ENCODE measurements around the gene REG3G. TPM values are rescaled to one million over a fixed set of nuclear protein-coding genes. Genes with fewer than 3 reads are reported as not detected.

REG3G gene
- total RNA-seq, 2 donors from 2014 or later: not detected

- Histone ChIP-seq H3K36me3 (no peaks in the 10 kb centered on the region), H3K27ac (no peak overlapping the region), H3K4me3 (no peak overlapping the region), H3K9me3 (no peaks in the 10 kb centered on the region), H3K27me3 (replicated peaks; ENCODE audit: insufficient read depth) (no peaks in the 10 kb centered on the region), H3K4me1 (ENCODE audit: control insufficient read depth in 1 of 2, low read depth in 2 of 2) (no peaks in the 10 kb centered on the region)
- ATAC-seq (ENCODE audit: insufficient number of reproducible peaks, low FRiP score, low read depth) (no peak), DNase-seq (ENCODE audit: low spot score) (no peak)
- no peak for TF ChIP-seq CTCF (IDR thresholded peaks at IDR 0.05)
Measured at GRCh38 chr2:78980871-78981270, 44.6 kb upstream of the REG3G start.

- Histone ChIP-seq H3K4me1 (ENCODE audit: control insufficient read depth in 1 of 2, low read depth in 2 of 2) (no peaks in the 10 kb centered on the region), H3K36me3 (no peaks in the 10 kb centered on the region), H3K27me3 (replicated peaks; ENCODE audit: insufficient read depth) (no peaks in the 10 kb centered on the region), H3K4me3 (no peak overlapping the region), H3K27ac (no peak overlapping the region), H3K9me3 (no peaks in the 10 kb centered on the region)
- TF ChIP-seq CTCF (IDR thresholded peaks at IDR 0.05): no peak
- DNase-seq (ENCODE audit: low spot score) (no peak), ATAC-seq (ENCODE audit: insufficient number of reproducible peaks, low FRiP score, low read depth) (no peak)
Measured at GRCh38 chr2:78982638-78983330, 42.7 kb upstream of the REG3G start.

- no peak for DNase-seq (ENCODE audit: low spot score)
- Histone ChIP-seq H3K27ac (no peak overlapping the region), H3K36me3 (no peaks in the 10 kb centered on the region), H3K4me3 (no peak overlapping the region), H3K4me1 (ENCODE audit: control insufficient read depth in 1 of 2, low read depth in 2 of 2) (no peaks in the 10 kb centered on the region), H3K27me3 (replicated peaks; ENCODE audit: insufficient read depth) (no peaks in the 10 kb centered on the region), H3K9me3 (no peaks in the 10 kb centered on the region)
- TF ChIP-seq CTCF (IDR thresholded peaks at IDR 0.05): no peak
- no peak for ATAC-seq (ENCODE audit: insufficient number of reproducible peaks, low FRiP score, low read depth)
Measured at GRCh38 chr2:78984386-78984785, 41.1 kb upstream of the REG3G start.

- DNase-seq (ENCODE audit: low spot score) (no peak), ATAC-seq (ENCODE audit: insufficient number of reproducible peaks, low FRiP score, low read depth) (no peak)
- Histone ChIP-seq H3K4me3 (no peak overlapping the region), H3K36me3 (no peaks in the 10 kb centered on the region), H3K4me1 (ENCODE audit: control insufficient read depth in 1 of 2, low read depth in 2 of 2) (no peaks in the 10 kb centered on the region), H3K27ac (no peak overlapping the region), H3K27me3 (replicated peaks; ENCODE audit: insufficient read depth) (no peaks in the 10 kb centered on the region), H3K9me3 (no peaks in the 10 kb centered on the region)
- no peak for TF ChIP-seq CTCF (IDR thresholded peaks at IDR 0.05)
Measured at GRCh38 chr2:78985558-78985957, 39.9 kb upstream of the REG3G start.

GRCh38 chr2:78989051-78989450, 36.5 kb upstream of the REG3G start:
- Histone ChIP-seq H3K9me3 (no peaks in the 10 kb centered on the region), H3K4me3 (no peak overlapping the region), H3K36me3 (no peaks in the 10 kb centered on the region), H3K27ac (no peak overlapping the region), H3K27me3 (replicated peaks; ENCODE audit: insufficient read depth) (no peaks in the 10 kb centered on the region), H3K4me1 (ENCODE audit: control insufficient read depth in 1 of 2, low read depth in 2 of 2) (no peaks in the 10 kb centered on the region)
- TF ChIP-seq CTCF (IDR thresholded peaks at IDR 0.05): no peak
- no peak for ATAC-seq (ENCODE audit: insufficient number of reproducible peaks, low FRiP score, low read depth)
- no peak for DNase-seq (ENCODE audit: low spot score)
